Mononuclear cell (primary cell): Measurements from ENCODE around the gene WDR74. TPM values are rescaled to one million over a fixed set of nuclear protein-coding genes. Genes with fewer than 3 reads are reported as not detected.

Source experiments
- H3K27me3 ChIP-seq: 2 replicates; pipeline ENCODE4 v1.6.0; 2011; ENCODE audit warnings: low read length, control low read depth; ENCODE audit not compliant: insufficient read depth
- H3K4me1 ChIP-seq: 2 replicates; pipeline ENCODE4 v1.5.1; 2011; ENCODE audit warnings: mild to moderate bottlenecking, low read length, control low read depth; ENCODE audit not compliant: insufficient read depth
- H3K4me3 ChIP-seq: 2 replicates; pipeline ENCODE4 v1.5.1; 2011; ENCODE audit warnings: mild to moderate bottlenecking, low read length, moderate library complexity
- H3K9me3 ChIP-seq: 2 replicates; pipeline ENCODE4 v1.5.1; 2011; ENCODE audit warnings: low read depth, mild to moderate bottlenecking, control low read depth, low read length
- total RNA-seq: library from RNA; depleted of rRNA; stranded (reverse); fragments of >200 nt; gene quantifications from one replicate; pipeline ENCODE4 v1.2.3, GENCODE V29; 2012

The WDR74 gene
- total RNA-seq: 143 TPM

DNA sequence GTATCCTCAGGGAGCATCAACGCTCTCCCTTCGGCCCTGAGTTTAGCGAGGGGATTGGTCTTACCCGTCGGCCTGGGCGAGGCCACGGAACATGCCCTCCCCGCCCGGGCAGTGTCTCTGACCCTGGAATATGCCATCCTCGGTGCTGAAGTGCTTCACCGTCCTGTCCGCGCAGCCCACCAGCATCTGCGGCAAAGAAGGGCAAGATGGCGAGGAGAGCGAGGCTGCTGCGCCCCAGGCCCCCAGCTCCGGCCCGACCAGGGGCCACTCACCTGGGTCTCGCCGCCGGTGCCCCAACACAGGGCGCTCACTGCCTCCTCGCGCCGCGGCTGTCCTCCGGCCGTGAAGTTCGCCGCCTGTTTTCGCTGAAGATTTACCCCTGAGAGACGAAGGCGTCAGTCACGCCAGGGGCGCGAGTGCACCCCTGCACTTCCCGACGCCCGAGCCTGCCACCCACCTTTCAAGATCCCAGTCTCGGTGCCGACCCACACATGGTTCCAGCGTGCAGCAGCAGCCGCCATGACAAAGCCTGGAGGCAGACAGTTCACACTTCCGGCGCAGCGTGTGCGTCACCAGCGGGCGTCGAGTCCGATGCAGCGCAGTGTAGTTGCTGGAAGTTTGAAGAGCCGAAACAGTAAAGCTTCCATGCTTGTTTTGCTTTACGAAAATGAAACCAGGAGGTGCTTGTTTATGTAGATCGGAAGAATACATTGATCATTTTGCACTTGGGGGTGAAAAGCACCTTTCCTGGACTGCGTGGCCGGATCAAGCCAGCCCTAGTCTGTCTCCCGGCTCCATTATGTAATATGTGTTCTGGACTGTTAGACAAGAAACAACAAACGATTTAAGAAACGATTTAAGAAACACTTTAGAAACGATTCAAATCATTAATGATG lies at the start of gene WDR74:
TSS of gene WDR74 (minus strand) at position 541 of the 896 bp plus-strand sequence. CDS start at position 521, 20 bp downstream.
- peaks cover 34% of the 10 kb centered on the region for H3K4me1 ChIP-seq
- H3K9me3 ChIP-seq: no peaks in the 10 kb centered on the region
- no peaks in the 10 kb centered on the region for H3K27me3 ChIP-seq
- peak within 1 kb of the TSS; percentile 66 for H3K4me3 ChIP-seq

DNA sequence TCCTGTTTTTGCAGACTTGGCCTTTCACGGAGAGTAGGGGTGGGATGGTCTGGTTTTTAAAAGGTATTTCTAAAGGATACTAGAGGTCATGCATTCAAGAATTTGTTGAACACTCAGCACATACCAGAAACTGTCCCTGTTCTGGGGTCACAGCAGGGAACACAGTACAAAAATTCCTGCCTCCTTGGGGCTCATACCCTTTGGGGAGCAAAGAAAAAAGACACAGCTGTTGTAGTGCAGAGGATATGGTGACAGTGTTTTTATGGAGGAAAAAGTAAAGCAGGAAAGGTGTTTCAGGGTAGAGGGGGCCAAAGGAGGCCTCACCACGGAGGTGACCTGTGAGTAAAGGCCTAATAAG lies 49.7 kb upstream of the WDR74 start:
- Histone ChIP-seq H3K27me3 (no peaks in the 10 kb centered on the region), H3K4me1 (no peaks in the 10 kb centered on the region), H3K4me3 (no peak overlapping the region), H3K9me3 (no peaks in the 10 kb centered on the region)

DNA sequence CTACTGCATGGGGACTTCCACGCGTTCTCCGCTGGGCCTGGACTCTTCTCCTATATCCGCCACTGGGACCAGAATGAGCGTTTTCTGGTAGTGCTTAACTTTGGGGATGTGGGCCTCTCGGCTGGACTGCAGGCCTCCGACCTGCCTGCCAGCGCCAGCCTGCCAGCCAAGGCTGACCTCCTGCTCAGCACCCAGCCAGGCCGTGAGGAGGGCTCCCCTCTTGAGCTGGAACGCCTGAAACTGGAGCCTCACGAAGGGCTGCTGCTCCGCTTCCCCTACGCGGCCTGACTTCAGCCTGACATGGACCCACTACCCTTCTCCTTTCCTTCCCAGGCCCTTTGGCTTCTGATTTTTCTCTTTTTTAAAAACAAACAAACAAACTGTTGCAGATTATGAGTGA lies 49.0 kb upstream of the WDR74 start:
- Histone ChIP-seq H3K9me3 (no peaks in the 10 kb centered on the region), H3K27me3 (no peaks in the 10 kb centered on the region), H3K4me1 (peaks cover 6% of the 10 kb centered on the region), H3K4me3 (no peak overlapping the region)

DNA sequence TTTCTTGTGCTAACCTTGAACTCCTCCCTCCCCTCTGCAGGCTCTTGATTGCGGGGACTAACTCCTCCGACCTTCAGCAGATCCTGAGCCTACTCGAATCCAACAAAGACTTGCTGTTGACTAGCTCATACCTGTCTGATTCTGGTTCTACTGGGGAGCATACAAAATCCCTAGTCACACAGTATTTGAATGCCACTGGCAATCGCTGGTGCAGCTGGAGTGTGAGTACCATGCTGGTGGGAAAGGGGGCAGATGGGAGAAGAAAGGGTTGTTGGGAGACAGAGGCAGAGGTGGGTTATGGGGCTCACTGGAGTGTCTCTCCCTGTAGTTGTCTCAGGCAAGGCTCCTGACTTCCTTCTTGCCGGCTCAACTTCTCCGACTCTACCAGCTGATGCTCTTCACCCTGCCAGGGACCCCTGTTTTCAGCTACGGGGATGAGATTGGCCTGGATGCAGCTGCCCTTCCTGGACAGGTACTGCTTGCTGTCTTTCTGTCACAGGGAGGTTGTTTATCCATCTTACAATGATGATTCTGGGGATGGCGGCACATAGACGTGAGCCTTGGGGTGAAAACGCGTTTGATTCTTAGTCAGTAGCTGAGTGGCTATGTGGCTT lies 45.9 kb upstream of the WDR74 start:
- no peaks in the 10 kb centered on the region for H3K27me3 ChIP-seq
- no peaks in the 10 kb centered on the region for H3K9me3 ChIP-seq
- H3K4me1 ChIP-seq: peaks cover 27% of the 10 kb centered on the region
- H3K4me3 ChIP-seq: no peak overlapping the region

DNA sequence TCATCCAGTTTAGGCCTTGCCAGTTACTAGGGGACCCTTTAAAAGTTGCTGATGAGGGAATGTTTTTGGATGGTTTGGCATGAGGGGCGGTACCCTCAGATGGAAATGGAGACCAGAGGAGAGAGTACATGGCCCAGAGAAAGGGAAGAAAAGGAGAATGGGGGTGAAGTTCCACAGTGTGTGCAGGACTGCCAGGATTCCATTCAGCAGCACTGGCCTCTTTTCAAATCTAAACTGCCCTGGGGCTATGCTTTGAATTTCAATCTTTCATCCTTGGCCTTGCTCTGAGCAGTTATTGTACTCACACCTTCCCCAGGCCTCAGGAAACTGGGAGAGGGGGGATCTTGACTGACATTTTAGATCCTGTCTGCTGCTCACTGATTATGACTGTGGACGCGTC lies 44.3 kb upstream of the WDR74 start:
- peaks cover 37% of the 10 kb centered on the region for H3K4me1 ChIP-seq
- H3K27me3 ChIP-seq: no peaks in the 10 kb centered on the region
- H3K9me3 ChIP-seq: no peaks in the 10 kb centered on the region
- no peak overlapping the region for H3K4me3 ChIP-seq

DNA sequence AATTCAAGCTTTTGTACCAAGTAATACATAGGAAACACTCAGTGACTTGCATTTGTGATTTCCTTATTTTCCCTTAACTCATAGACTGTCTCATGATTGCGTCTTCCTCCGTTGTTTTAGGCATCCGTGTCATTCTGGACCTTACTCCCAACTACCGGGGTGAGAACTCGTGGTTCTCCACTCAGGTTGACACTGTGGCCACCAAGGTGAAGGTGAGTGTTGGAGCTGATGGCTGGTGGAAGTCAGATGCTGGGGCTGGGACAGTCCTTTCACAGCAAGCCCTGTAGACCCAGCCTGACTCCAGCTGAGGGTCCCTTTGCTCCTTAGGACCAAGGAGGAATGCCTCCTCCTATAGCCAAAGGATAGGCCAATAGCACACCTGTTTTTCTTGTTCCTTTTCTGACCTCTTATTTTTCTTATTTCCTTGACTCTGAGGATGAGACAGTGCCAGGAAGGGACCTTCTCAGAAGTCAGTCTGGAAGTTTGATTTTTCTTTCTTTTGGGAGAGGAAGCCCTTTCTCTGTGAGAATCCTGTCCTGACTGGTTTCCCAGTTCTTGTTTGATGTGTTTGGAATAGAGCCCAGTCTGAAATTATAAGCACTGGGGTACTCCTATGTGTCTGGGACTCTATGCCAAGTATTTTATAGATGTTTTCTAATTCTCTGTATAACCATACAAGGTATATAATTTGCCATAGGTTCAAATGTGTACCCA lies 43.6 kb upstream of the WDR74 start:
- Histone ChIP-seq H3K9me3 (no peaks in the 10 kb centered on the region), H3K4me1 (peaks cover 37% of the 10 kb centered on the region), H3K27me3 (no peaks in the 10 kb centered on the region), H3K4me3 (peak overlapping the region; percentile 12)

DNA sequence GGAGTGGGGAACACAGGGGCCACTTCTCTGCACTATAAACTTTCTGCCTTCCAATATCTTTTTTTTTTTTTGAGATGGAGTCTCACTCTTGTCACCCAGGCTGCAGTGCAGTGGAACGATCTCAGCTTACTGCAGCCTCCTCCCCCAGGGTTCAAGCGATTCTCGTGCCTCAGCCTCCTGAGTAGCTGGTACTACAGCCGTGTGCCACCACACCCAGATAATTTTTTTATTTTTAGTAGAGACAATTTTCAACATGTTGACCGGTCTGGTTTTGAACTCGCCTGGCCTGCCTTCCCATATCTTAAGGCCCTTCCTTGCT lies 43.0 kb upstream of the WDR74 start:
- Histone ChIP-seq H3K27me3 (no peaks in the 10 kb centered on the region), H3K9me3 (no peaks in the 10 kb centered on the region), H3K4me1 (peaks cover 37% of the 10 kb centered on the region), H3K4me3 (peak overlapping the region; percentile 95)

DNA sequence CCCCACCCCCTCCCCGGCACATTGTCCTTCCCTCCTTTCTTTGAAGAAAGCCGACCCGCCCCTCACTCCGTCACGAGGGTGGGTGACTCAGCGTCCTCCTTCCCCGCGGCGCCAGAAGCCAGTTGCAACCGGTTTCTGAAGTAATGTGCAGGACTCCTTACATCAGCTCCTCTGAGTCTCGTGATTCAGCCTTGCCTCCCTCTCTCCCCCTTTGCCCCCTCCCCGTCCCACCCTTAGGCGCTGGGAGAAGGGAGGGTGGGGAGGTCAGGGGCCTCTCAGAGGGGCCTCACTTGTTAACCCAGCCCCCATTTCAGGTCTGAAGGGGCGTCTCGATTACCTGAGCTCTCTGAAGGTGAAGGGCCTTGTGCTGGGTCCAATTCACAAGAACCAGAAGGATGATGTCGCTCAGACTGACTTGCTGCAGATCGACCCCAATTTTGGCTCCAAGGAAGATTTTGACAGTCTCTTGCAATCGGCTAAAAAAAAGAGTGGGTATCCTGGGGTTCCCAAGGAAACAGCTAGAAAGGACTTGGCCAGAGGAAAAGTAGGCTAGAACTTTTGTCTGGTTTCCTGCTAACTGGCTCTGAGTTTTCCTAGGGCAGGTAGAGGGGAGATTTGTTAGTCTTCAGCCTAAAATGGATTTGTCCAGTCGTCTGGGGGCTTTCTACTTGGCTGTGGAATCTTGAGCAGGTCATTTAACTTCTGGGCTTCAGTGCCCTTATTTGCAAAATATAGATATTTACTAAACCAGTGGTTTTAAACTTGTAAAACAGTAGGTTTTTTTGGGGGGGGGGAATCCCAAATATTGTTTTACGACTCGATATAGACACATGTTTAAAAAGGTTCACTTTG lies 42.4 kb upstream of the WDR74 start:
- H3K4me1 ChIP-seq: peaks cover 37% of the 10 kb centered on the region
- H3K9me3 ChIP-seq: no peaks in the 10 kb centered on the region
- no peaks in the 10 kb centered on the region for H3K27me3 ChIP-seq
- peak overlapping the region; percentile 95 for H3K4me3 ChIP-seq

DNA sequence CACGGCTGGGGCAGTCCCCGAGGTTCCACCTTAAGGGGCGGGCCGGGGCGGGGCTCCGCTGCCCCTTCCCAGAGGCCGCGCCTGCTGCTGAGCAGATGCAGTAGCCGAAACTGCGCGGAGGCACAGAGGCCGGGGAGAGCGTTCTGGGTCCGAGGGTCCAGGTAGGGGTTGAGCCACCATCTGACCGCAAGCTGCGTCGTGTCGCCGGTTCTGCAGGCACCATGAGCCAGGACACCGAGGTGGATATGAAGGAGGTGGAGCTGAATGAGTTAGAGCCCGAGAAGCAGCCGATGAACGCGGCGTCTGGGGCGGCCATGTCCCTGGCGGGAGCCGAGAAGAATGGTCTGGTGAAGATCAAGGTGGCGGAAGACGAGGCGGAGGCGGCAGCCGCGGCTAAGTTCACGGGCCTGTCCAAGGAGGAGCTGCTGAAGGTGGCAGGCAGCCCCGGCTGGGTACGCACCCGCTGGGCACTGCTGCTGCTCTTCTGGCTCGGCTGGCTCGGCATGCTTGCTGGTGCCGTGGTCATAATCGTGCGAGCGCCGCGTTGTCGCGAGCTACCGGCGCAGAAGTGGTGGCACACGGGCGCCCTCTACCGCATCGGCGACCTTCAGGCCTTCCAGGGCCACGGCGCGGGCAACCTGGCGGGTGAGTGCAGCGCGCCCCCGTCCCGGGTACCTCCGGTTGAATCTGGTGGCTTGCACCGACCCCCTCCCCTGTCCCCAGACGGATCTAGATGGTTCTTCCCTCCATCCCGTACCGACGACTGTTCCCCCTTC lies 41.6 kb upstream of the WDR74 start, which contains the start of gene SLC3A2:
TSS of gene SLC3A2 (plus strand) at position 94 of the 776 bp plus-strand sequence. CDS start at position 222, 128 bp downstream.
- H3K4me1 ChIP-seq: peaks cover 37% of the 10 kb centered on the region
- H3K9me3 ChIP-seq: no peaks in the 10 kb centered on the region
- H3K4me3 ChIP-seq: peak within 1 kb of the TSS; percentile 95
- H3K27me3 ChIP-seq: no peaks in the 10 kb centered on the region

DNA sequence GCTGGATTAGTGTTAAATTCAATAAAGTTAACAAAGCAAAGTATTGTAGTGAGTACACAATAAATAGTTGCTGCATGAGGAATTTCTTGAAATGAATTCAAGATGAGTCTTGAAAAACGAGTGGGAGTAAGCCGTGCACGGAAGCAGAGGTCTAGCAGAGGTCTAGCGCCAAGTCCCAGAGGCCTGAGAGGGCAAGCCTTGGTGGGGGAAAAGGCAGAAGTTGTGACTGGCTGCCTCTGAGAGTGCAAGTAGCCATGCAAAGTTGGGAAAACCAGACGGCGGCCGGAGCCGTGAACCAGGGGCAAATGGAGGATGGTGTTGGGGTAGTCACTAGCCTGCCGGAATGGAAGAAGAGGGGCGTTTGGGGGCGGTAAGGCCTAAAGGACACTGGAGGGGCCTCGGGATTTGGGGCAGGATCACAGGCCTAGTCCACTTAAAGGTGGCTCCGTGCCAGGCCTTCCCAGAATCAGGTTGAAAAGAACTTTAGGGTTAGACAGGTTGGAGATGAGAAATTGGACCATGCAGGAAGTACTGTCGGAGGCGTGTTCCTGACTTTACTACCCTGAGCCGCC lies 40.9 kb upstream of the WDR74 start:
- peaks cover 37% of the 10 kb centered on the region for H3K4me1 ChIP-seq
- H3K4me3 ChIP-seq: peak overlapping the region; percentile 95
- no peaks in the 10 kb centered on the region for H3K9me3 ChIP-seq
- no peaks in the 10 kb centered on the region for H3K27me3 ChIP-seq

DNA sequence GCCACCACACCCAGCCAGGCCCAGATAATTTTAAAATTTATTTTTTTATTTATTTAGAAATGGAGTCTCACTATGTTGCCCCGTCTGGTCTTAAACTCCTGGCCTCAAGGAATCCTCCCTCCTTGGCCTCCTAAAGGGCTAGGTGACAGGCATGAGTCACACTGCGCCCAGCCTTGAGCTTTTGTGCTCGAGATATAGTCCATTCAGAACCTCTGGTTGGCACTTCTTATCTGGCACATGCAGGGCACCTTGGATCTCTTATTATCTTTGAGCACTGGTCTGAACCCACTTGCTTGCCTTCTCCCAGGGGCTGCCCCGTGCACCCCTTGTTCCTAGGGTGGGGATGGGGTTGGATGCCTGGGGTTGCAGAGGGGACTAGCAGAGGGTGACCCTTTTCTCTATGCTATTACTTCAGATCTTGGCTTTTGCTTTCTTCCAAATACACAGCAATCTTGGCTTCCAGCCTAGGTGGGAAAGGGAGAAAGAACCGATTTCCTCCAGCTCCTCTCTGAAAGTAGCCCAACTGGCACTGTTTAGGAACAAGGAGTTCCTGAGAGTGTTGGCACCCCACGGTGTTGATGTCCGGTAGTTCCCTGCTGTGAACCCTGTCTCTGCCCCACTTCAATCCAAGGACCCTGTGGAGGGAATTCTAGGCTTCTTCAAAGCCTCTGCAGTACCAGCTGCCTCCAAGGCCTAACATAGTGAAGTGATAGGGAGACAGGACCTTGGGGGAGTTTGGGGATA lies 40.0 kb upstream of the WDR74 start:
- peaks cover 37% of the 10 kb centered on the region for H3K4me1 ChIP-seq
- H3K9me3 ChIP-seq: no peaks in the 10 kb centered on the region
- H3K27me3 ChIP-seq: no peaks in the 10 kb centered on the region
- H3K4me3 ChIP-seq: no peak overlapping the region

DNA sequence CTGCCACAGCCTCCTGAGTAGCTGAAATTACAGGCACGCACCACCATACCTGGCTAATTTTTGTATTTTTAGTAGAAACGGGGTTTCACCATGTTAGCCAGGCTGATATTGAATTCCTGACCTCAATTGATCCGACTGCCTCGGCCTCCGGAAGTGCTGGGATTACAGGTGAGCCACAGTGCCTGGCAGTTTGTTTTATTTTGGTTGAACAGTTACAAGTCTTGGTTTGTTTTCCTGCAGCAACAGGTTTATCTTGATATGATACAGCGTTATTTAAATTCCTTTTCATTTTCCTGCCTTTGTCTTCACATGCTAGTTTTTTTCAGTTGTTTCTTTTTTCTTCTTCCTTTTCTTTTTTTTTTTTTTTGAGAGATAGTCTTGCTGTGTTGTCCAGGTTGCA lies 37.3 kb upstream of the WDR74 start:
- Histone ChIP-seq H3K9me3 (no peaks in the 10 kb centered on the region), H3K4me3 (no peak overlapping the region), H3K27me3 (no peaks in the 10 kb centered on the region), H3K4me1 (peaks cover 14% of the 10 kb centered on the region)

DNA sequence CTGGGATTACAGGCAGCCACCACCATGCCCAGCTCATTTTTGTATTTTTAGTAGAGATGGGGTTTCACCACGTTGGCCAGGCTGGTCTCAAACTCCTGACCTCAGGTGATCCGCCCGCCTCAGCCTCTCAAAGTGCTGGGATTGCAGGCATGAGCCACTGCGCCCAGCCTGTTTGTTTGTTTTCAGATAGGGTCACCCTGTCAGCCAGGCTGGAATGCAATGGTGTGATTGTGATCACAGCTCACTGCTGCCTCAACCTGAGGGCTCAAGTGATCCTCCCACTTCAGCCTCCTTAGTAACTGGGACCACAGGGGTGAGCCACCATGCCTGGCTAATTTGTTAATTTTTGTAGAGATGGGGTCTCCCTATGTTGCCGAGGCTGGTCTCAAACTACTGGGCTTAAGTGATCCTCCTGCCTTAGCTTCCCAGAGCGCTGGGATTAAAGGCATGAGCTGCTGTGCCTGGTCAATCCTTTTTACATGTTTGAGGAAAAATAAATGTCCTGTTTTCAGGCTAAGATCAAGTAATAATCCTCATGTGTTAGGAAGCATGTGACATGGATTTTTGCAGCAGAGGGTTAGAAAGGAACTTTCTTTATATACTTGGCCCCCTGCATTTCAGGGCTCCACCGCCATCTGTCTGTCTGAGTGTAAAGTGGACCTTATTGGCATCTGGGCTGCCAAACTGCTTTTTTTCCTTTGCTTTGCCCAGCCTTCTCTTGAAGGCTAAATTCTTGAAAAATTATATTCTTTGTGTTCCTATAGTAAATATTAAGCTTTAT lies 36.5 kb upstream of the WDR74 start:
- Histone ChIP-seq H3K4me1 (peaks cover 13% of the 10 kb centered on the region), H3K4me3 (no peak overlapping the region), H3K9me3 (no peaks in the 10 kb centered on the region), H3K27me3 (no peaks in the 10 kb centered on the region)
